ENCODE measurements around the gene VRTN.
A peak's percentile ranks its signal among the peaks of the same experiment; 100 is the strongest.
"Not testable (repeated sequence)": the region's sequence is repeated elsewhere in the genome, so short reads cannot be mapped to it uniquely, and the experiment has no call there.

Gene VRTN, protein sequence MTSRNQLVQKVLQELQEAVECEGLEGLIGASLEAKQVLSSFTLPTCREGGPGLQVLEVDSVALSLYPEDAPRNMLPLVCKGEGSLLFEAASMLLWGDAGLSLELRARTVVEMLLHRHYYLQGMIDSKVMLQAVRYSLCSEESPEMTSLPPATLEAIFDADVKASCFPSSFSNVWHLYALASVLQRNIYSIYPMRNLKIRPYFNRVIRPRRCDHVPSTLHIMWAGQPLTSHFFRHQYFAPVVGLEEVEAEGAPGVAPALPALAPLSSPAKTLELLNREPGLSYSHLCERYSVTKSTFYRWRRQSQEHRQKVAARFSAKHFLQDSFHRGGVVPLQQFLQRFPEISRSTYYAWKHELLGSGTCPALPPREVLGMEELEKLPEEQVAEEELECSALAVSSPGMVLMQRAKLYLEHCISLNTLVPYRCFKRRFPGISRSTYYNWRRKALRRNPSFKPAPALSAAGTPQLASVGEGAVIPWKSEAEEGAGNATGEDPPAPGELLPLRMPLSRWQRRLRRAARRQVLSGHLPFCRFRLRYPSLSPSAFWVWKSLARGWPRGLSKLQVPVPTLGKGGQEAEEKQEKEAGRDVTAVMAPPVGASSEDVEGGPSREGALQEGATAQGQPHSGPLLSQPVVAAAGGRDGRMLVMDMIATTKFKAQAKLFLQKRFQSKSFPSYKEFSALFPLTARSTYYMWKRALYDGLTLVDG

DNA sequence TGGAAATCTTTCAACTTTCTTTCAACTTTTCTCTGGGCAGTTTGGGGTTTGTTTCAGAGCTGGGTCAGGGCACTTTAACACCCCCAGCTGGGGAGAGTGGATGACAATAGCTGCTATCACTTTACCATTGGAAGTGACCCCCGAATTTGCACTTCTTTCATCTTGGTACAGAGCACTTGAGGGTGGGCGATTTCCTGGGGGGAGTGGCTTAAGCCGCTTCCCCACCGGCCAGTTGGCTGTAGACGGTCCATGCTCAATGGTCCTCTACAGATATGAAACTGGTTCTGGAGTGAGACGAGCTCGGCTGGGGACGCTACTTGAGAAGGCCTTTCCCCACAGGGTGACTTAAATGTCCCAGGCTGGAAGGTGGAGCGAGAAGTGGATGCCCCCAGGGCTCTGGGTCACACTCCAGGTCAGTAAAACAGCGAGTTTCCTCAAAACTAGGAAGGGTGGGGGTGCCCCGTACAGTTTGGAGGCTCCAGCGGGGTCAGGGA, at the start of gene VRTN:
Gene VRTN, plus strand, starts transcription at position 231 of the 494 bp plus-strand sequence. CDS start 8,313 bp downstream, outside the sequence.
- no peak for DNase-seq (ENCODE audit: low spot score)

DNA sequence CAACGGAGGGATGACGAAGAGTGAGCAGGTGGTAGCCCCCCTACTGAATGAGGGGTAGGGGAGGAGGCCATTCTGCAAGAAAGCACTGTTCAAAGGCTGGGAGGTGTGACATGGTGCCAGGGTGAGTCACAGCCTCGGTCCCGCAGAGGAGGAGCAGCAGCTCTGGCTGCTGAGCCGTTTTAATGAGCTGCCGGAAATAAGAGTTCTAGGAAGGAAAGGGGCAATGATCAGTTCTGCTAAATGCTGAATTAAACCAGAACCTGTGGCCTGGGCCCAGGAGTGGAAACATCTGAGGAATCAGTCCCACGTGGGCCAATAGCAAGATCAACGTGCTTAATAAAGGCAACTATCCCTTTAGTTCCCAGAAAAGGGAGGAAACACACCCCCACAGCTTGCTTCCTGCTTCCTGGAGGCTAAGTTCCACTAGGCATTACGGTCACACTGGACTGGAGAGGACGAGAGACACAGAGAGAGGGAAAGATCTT, 49.2 kb upstream of the VRTN start:
- DNase-seq (ENCODE audit: low spot score), result peak; percentile 68

DNA sequence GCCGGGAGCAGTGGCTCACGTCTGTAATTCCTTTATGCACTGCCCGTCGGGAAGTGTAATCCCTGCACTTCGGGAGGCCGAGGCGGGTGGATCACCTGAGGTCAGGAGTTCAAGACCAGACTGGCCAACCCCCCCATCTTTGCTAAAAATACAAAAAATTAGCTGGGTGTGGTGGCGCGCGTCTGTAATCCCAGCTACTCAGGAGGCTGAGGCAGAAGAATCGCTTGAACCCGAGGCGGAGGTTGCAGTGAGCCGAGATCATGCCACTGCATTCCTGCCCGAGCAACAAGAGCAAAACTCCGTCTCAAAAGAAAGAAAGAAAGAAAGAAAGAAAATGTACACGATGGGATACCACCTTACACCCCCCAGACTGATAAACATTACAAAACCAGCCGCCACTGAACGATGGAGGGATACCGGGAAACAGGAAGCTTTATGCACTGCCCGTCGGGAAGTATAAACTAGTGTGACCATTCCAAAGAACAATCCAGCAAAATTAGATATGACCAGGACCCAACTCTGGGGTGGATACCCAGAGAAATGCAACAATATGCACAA, 46.6 kb upstream of the VRTN start:
- DNase-seq (ENCODE audit: low spot score), result no peak

DNA sequence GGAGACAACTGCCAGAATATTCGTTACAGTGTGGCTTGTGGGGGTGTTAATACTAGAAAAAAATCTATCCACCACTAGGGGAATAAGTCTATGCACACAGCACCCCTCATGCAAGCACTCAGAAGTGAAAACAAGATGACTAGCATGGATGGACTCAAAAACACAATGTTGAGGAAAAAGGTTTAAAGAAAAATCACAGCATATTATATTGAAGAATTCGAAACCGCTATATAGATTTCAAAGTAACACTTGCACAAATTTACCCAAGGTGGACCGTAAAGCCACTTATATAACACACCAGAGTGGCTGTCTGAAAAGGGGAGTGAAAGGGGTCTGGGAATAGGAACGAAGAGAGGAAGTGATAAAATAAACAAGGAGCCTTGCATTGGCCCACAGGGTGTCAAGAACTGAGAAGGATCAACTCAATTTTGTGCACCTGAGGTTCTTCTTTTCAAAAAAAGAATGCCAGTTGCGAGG, 46.1 kb upstream of the VRTN start:
- peak; percentile 59 for DNase-seq (ENCODE audit: low spot score)

DNA sequence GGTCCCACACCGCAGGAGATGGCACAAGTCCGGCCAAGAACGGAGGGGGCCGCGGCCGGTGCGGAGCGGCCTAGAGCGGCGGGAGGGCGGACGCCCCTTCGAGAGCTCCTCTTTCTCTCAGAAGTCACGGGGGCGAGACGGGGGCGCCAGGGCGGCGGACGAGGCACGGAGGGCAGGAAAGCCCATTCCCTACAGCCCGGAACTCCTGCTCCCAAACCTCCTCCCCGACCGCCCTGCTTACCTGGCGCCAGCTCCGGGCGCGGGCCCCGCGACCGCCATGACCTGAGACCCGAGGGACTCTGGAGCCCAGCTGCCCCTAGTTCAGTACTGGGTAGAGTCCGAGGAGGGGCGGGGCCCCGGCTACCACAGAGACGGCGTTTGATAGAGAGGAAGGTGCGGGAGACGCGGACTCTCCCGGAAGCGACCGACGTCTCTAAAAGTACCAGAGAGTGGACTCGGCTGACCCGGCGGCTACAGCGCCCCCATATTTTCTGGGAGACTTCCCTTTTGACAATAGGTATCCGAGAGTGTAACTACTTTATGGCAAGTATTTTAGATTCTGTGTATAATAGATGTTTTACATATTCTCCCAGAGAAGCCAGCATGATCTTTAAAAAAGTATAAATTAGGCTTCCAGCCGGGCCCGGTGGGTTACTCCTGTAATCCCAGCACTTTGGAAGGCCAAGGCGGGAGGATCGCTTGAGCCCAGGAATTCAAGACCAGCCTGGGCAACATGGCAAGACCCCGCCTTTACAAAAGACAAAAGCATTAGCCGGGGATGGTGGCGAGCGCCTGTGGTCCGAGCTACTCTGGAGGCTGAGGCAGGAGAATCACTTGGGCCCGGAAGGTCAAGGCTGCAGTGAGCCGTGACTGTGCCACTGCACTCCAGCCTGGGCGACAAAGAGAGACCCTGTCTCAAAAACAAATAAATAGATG, 45.4 kb upstream of the VRTN start, which contains the start of gene ABCD4:
Gene ABCD4, minus strand, starts transcription at position 301 of the 936 bp plus-strand sequence. Its CDS starts 22 bp downstream, at position 279.
- peak; percentile 93 for DNase-seq (ENCODE audit: low spot score)

DNA sequence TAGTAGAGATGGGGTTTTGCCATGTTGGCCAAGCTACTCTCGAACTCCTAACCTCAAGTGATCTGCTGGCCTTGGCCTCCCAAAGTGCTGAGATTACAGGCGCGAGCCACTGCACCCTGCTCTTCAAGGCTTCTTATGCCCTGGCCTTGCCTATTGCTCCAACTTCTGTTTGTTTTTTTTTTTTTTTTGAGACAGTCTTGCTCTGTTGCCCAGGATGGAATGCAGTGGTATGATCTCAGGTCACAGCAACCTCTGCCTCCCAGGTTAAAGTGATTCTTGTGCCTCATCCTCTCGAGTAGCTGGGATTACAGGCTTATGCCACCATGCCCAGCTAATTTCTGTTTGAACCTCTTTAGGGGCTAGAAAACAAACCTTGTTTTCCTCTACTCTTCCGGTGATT, 39.6 kb upstream of the VRTN start:
- no peak for DNase-seq (ENCODE audit: low spot score)

DNA sequence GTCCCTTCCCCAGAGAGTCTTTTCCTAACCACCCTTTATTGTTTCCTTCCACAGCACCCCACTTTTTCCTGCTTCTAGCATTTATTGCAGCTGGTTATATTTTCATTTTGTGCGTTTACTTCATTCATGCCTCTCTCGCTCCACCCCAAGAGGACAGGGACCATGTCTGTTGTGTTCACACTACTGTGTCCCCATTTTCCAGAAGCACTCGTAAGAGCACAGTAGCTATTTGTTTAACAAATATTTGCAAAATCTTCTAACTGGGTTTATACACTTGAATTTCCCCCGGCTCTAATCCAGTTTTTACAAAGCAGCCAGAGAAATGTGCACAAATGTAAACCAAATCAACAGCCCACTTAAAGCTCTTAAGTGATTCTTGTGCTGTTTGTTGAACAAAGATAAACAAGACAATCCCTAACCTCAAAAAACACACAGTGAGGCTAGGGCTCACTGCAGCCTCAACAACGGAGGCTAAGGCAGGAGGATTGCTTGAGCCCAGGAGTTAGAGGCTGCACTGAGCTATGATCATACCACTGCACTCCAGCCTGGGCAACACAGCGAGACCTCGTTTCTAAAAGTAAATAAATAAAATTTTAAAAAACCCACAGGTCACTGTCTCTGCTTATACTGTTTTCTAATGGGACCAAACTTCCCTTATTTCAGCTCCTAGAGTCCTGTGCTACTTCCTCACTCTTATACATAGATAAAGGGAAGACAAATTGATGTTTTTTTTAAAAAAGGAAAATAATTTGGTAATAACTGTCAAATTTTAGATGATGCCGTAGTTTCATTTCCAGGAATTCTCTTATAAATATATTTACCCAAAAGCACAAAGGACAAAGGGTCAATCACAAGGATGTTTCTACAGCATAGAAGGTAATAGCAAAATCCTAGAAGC, 38.9 kb upstream of the VRTN start:
- DNase-seq (ENCODE audit: low spot score), result no peak

DNA sequence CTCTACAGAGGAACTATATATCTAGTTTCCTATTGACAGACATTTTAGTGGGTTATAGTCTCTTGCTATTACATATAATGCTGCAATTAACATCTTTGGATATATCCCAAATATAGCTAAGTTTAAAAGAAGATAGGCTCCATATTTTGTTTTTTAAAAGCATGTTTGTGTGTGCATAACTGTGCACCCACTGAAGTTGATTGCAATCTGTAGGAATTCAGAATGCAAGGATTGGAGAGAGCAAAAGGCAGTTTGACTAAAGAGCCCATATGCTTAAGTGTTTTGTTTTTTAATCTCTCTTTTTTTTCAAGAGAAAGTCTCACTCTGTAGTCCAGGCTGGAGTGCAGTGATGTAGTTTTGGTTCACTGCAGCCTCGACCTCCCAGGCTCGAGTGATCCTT, 36.1 kb upstream of the VRTN start:
- DNase-seq (ENCODE audit: low spot score), result no peak

DNA sequence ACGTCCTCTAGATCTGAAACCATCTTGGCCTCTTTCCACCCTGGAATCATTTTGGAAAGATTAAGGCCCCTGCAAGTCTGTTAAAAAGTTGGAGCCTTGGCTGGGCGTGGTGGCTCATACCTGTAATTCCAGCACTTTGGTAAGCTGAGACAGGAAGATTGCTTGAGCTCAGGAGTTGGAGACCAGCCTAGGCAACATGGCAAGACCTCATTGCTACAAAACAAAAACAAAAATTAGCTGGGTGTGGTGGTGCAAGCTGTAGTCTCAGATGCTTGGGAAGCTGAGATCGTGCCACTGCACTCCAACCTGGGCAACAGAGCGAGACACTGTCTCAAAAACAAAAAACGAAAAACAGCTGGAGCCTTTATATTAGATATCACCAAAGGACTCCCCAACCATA, 34.7 kb upstream of the VRTN start:
- no peak for DNase-seq (ENCODE audit: low spot score)

DNA sequence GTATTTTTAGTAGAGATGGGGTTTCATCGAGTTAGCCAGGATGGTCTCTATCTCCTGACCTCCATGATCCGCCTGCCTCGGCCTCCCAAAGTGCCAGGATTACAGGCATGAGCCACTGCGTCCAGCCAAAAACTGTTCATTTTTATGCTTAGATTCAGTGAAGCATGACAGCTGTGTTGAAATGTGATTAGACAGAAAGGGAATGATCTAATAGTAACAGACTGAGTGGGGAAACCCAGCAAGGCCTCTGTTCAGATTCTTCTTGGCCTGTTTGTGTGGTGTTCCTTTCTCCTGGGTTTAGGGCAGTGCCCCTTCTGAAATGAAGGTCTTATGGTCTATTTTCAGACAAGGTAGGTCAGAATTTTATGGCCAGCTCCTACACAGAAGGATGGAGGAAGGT, 33.7 kb upstream of the VRTN start:
- DNase-seq (ENCODE audit: low spot score), result no peak

DNA sequence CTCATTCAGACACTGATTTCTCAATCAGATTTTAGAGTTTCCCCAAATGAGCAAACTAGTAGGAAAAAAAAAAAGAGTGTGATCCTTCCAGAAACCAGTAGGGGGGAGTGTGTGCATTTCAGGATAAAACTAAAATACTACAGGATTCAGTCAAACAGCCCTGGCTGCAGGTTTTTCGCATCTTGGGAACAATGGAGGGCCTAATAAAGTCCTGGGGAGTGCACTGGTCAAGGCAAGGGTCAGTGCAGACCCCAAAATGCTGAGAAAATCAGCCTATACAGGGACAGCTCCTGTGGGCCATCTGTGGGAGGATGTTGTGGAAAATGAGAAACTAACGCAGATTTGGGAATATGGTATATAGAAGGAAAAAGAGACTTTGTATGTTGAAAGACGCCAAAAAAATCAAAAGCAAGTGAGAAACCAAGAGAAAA, 23.3 kb upstream of the VRTN start:
- no peak for DNase-seq (ENCODE audit: low spot score)

DNA sequence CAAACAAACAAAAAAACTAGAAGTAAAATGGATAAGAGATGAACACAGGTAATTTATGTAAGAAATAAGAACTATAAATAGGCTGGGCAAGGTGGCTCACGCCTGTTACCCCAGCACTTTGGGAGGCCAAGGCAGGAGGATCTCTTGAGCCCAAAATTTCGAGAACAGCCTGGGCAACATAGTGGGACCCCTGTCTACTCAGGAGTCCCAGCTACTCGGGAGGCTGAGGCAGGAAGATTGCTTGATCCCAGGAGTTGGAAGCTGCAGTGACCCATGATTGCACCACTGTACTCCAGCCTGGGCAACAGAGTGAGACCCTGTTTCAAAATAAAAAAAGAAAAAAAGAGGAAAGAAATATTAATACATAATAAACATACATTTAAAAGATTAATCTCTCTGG, 22.8 kb upstream of the VRTN start:
- no peak for DNase-seq (ENCODE audit: low spot score)

DNA sequence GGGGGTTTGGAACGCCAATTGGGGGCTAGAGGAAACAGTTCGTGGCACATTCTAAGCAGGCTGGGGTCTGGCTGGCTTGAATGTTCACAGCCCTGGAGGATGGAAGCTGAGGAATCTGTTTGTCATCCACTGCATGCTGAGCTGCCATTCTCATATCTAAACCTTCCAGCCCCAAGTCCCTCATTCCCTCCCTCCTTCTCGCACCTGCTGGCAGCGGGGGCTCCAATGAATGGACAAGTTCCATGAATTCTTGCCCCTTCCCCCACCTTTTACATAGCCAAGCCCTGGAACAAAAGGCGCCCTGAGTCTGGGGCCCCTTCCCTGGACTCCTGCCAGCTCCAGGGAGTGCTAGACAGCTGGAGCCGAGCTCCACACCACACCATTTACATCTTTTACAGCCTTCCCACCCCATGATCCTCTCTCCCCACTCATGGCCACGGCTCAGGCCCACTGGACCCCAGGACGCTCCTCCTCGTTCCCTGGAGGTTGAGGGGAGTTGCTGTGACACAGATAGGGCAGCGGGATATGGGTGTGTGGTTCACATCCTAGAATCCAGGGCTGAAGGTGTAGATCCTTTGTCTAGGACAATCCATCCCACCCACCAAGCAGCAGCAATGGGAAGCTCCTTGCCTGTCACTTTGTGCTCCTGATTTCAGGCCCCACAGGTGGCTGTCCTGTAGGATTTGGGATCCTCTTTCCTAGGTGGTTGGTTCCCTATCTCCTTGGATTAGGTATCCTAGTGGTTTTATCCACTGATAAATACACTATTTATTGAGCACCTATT, 21.7 kb upstream of the VRTN start:
- DNase-seq (ENCODE audit: low spot score), result no peak

DNA sequence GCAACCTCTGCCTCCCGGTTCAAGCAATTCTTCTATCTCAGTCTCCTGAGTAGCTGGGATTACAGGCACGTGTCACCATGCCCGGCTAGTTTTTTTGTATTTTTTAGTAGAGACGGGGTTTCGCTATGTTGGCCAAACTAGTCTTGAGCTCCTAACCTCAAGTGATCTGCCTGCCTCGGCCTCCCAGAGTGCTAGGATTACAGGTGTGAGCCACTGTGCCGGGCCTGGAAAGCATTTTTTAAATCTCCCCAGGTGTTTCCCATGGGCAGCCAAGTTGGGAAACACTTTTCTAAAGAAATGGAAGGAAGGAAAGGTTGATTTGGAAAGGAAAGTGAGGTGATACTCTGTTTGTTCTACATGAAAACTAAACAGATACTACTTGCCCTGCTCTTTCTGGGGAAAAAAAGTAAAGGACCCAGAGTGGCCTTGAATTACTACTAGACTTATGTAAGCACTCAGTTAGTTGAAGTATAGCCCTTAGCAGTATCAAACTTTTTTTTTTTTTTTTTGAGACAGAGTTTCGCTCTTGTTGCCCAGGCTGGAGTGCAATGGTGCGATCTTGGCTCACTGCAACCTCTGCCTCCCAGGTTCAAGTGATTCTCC, 18.2 kb upstream of the VRTN start:
- not testable (repeated sequence) for DNase-seq (ENCODE audit: low spot score)

DNA sequence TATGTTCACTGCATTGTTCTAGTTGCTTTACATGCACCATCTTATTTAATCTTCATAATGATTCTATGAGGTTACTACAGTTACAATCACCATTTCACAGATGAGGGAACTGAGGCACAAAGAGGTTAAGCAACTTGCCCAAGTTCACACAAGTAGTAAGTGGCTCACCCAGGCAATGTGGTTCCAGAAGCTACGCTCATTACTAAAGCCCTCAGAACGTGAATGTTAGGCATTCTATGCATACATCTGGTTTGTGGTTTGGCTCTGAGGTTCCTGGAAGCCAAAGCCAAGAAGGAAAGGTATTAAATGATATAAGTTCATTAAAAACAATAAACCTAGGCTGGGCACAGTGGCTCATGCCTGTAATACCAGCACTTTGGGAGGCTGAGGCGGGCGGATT, 14.4 kb upstream of the VRTN start:
- DNase-seq (ENCODE audit: low spot score), result no peak

DNA sequence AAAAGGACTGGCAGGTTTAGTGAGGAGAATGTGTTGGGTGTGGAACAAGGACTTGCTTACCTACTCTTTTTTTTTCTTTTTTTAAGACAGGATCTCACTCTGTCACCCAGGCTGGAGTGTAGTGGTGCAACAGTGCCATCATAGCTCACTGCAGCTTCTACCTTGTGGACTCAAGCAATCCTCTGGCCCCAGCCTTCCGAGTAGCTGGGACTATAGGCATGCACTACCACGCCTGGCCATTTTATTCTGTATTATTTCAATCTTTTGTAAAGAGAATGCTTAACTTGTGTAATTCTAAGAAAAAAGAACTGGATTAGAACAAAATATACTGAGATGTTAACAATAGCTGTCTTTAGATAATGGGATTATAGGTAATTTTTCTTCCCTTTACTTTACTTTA, 1.9 kb upstream of the VRTN start:
- DNase-seq (ENCODE audit: low spot score), result no peak

DNA sequence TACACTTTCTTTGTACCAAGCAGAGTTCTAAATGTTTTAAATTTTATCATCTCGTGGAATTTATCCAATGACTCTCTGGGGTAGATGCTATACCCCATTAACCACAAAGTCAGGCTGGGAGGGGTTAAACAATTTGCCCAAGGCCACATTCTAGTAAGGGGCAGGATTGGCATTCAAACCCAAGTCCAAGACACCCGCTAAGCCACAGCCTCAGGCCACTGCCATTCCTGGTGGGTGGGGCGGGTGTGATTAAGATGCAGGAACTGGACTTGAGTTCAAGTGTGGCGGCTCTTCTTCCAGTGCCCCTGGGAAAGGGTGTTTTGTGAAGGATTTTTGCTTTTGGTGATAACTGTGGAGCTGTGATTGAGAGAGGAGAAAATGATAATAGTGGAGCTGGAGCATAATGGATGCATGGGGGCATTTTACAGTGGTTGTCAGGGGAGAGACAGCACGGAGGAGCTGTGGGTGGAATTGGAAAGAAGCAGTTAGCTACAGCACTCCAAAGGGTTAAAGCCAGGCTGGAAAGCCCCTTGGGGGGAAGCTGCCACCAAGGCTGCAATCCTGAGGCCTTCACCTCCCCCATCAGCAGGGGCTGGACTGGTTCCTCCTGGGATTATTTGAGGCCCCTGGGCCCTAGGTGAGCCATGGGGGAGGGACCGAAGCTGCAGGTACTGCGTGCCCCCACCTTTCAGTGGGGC, 1.0 kb upstream of the VRTN start:
- no peak for DNase-seq (ENCODE audit: low spot score)

DNA sequence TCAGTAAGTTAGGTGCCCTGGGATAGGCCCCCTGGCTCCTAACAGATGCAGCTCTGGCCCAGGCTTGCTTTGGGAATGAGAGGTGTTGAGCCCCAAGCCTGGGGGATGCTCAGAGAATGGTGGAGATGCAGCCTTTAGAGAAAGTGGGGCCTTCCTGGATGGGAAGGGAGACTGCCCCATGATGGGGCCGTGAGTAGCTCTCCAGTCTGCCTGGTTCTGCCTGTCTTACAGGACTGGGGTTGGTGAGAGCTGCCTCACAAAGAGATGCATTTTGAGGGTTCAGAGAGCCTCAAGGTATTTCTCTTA, 523 bp upstream of the VRTN start:
- no peak for DNase-seq (ENCODE audit: low spot score)
